ENCODE results near the gene SLAMF1.
A peak's percentile ranks its signal among the peaks of the same experiment; 100 is the strongest.

Gene SLAMF1

DNA sequence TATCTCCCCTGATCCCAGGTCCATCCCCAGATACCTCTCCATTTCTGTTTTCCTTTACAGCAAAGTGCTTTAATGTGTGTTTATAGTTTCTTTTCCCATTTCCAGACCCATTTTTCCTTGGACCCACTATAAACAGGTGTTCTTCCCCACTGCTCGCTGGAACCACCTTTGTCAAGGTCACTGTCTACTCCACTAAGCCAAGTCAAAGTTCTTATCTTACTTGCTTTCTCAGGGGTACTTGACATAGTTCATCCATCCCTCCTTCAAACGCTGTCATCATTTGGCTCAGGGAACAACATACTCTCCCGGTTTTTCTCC lies 8.3 kb downstream of the SLAMF1 start:
- no peak for DNase-seq

DNA sequence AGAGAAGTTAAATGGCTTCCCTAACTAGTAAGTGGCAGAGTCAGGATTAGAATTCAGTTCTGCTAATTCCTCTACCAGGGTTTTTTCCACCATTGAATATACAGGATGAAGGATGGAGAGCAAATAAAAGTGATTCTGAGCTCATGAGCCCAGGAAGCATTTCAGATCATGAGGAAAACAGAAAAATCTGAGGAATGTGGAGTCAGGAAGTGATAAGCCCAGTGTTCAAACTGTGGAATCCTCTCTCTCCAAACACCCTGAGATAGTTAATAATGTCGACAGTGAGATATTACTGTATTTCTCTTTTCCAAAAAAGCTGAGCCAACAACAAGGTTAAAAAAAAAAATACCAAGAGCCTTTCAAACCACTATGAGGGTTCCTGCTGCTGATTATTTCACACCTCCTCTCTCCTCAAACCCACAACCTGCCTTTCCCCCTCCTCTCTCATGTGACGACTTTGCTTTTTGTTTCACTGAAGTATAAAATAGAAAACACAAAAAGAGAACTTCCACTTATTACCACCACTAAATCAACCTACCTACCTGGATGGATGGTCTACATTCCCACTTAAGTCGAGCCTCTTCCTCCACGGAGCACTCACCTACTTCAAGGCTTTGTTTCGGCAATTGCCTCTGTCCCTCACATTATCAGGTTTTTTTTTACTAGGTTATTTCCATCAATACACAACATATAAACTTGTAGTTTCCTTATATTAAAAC lies 8.9 kb downstream of the SLAMF1 start:
- DNase-seq, result no peak

DNA sequence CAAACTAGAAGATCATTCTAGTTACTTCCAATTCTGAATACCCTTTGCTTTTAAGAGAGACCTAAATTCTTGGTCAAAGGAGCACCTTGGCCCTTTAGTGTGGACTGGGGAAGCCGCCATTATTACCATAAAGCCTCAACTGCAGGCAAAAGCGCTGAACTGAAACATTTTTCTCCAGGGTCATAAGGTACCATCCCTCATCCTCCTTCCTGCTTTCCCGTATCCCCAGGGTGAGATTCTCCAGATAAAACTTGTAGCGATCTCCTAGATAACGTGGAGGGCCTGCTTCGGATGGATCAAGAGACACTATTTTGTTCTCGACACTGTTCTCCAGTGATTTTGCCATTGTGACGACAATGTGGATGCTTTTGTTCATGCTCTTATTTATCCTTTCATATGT lies 9.8 kb downstream of the SLAMF1 start:
- no peak for DNase-seq

DNA sequence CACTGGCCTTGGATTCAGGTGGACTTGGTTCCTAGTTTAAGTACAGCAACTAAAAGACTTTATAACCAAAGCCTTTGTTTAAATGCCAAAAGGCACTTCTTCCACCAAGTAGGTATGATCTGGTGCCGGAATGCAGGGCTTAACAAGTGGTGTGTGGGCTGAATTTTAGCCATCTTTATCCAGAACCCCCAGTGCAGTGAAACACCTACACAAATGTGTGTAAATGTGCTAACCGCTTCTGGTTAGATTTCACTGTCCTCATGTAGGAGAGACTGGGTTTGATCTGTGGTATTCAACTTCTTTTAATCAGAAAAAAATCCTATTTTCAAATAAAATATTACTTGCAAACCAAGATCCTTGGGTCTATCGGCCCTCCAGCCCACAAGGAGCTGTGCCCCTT lies 10.3 kb downstream of the SLAMF1 start:
- no peak for DNase-seq

DNA sequence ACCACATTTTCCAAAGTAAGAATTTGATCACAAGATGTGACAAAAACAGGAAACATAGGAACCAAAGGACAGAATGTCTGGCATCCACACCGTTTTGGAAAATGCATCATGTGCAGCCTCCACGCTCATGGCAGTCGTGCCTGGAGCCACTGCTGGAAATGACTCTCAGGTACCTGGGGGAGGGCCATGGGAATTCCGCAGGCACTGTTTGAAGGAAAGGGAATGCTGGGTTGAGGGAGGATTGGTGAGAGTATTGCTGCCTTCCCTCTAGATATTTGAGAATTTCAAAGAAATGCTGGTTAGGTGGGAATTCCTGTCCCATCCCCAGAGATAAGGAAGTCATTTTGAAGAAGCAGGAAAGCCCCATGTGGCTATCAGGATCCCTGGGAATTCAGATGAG lies 10.8 kb downstream of the SLAMF1 start:
- no peak for DNase-seq

DNA sequence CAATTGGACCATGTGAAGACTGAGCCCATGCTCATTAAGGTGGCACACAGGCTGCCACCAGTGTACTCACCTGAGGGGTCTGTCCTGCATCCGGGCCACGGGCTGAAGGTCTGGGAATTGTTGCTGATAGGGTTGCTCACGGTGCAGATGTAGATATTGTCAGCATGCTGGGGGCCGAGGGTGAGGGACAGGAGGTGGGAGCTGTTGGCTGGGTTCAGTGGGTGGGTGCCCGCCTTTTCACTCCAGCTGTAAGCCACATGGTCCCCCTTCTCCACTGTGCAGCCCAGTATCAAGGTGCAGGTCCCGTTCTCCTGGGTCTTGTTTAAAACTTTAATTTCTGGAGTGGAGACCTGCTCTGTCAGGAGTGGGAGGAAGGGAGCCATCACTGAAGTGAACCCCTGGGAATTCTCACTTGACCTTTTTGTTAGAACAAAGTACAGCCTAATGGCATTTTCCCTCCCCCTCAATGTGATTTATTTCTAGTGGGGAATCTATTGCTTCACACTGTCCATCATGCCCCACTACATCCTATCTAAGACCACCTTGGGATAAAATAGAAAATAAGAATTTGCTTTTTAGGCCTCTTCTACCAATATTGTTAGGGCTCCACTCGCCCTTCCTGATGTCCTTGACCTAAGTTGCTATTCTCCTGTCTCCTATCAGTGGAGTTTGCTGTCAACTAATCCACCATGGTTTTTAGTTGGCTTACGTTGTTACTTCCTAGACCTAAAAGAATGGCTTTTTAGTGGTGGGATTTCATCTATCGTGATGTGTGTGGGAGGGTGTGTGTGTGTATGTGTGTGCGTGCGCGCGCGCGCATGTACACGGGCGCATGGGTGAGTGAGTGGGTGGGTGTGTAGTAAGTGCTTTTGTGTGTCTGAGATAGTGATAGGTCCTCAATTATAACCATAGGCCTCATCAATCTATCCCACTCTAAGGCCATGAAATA lies 12.0 kb downstream of the SLAMF1 start:
- DNase-seq, result no peak

DNA sequence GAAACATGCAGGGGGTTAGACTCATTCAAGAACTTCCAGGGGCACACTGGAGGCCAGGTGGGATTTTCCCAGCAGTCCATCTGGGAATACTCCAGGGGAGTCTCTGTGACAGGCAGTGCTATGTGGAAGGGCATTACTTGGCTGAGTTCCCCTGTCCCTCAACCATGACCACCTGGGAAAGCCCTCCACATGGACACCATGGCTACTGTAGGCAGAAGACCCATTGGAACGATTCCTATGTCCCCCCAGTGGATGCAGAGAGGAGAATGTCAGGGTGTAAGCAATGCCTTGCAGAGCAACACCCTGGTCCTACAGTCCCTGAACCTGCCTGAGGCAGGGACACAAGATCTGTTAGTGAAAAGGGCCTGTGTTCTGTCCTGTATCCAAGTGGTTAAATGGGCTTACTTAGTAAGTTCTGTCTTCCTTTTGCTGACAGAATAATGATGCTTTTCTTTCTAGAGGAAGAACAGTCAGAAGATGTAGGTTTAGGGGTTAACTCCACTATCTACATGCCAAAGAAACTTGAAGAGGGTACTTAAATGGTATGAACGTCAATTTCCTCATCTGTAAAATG lies 13.4 kb downstream of the SLAMF1 start:
- no peak for DNase-seq

DNA sequence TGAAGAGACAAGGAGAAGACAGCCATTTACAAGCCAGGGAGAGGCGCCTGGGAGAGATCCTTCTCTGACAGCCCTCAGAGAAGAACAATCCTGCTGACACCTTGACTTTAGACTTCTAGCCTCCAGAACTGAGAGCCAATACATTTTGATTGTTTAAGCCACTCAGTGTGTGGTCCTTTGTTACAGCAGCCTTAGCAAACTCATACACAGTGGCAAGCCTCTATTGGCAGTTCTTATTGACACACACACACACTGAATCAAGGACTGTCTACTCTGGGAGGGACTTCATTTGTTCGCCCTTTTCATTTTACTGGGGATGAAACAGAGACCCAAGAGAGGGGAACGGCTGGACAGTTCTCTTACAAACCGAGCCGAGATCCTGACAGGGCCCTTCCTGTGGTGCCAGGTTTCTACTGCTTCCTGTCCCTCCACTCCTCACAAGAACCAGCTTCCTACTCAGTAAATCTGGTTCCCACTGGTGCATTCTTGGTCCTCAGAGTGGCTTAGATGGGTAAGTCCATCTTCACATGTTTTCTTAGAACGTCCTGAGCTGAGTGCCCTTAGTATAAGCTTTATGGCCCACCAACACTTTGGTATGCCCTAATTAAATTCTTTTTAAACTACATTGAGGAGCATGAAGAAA lies 14.7 kb downstream of the SLAMF1 start:
- no peak for DNase-seq

DNA sequence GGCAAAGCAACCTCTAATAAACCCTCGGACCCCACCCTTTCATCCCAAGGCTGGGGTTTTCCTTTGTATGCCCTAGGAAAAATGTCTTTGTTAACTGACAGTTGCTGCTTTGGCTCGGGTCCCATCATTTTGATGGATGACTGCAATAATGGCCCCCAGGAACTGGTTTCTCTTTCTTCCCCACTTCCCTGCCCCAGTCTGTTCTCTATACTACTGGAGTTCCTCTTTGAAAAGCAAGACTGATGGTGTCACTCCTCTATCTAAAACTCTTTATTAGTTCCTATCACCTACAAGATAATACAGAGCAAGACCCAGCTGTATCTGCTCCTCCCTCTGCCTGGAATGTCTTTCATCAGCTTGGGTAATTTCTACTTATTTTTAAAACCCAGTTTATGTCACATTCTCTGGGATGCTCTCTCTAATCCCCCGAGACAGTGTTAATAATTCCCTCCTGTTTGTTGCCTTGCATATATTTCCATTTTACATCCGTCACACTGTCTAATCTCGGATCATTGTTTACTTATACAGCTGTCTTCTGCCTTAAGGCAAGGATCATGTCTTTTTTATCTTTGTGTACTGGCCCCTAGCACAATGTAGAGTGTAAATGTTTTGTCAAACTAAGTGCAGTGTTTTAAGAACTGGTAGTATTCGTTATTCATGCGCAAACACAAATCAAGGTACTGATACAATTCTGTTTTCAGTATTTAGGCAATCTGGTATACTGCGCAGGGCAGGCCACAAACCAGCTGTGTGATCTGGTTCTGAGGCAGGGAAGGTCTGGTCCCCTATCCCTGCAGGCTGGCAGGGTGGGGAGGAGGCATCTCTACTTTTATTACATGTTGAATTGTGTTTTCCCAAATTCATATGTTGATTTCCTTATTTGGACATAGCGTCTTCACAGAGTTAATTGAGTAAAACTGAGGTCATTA lies 16.1 kb downstream of the SLAMF1 start:
- DNase-seq, result no peak

DNA sequence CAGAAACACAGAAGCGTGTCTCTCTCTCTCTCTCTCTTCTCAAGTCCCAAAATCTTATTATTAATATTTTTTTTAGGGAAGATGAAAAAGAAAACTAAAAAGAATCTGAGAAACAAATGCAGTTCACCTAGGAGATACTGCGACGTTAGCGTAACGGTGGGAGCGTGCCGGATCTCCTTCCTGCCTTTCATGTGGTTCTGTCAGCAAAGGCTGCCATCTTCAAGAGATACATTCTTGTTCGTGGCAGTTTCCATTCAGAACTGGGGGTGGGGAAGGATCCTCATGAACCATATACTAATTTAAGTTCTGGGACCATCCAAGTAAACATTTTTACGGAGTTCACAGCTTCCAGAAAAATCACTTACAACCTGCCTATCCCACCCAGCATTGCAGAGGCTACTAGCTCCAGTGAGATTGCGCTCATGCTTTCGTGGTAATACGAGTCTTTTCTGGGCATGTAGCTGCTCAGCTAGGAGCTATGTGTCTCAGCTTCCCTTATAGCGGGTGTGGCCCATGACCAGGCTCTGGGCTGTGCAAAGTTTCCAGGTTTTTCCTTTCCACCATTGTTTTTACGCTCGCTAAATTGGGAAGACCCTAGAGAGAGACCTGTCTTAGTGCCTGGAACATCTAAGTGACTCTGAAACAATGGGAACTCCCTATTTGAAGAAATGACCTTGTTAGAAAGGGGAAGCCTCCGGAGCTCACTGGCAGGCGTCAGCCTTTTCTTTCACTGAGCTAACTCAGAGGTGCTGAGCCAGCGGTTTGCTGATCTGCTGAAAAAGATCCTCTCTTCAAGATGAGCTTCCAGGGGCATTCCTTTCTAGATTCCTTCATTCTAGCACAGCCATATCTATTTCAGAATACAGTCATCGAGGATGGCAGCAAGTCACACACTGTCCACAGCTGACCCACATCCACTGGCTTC lies 17.3 kb downstream of the SLAMF1 start:
- DNase-seq, result peak; percentile 42

DNA sequence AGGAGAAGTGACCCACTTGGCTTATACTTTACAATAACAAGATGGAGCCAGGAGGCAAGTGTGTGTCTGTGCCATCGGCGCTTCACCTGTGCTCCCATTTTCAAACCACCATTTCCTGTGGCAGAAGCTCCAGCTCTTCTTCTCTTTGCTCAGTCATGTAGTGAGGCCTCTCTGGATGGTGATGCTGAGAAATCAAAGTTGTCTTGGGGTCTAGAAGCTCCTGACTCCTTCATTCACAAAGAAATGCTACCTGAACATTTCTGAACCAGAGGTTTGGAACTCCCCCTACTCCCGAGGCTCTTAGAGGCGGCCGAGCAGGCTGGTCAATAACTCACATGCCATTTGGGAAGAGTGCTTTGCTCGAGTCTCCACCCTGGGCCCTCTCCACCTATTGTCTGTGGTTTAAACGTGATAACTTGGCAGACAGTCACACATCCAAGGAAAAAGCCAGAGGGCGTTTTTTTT lies 18.0 kb downstream of the SLAMF1 start:
- DNase-seq, result no peak

DNA sequence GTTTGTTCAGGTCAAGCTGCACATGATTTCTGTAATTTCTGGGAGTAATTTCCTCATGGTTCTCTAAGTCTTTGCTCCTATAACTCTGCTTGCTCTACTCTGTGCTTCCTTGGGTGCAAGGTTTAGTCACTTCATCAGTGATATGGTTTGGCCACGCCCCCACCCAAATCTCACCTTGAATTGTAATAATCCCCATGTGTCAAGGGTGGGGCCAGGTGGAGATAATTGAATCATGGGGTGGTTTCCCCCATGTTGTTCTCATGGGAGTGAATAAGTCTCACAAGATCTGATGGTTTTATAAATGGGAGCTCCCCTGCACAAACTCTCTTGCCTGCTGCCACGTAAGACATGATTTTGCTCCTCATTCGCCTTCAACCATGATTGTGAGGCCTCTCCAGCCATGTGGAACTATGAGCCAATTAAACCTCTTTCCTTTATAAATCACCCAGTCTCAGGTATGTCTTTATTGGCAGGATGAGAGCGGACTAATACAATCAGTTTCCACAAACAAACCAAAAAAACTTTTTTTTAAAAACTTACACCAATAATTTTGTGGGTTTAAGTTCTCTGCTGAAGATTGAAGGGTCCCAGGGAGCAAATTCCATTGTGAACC lies 19.1 kb downstream of the SLAMF1 start:
- peak; percentile 65 for DNase-seq

DNA sequence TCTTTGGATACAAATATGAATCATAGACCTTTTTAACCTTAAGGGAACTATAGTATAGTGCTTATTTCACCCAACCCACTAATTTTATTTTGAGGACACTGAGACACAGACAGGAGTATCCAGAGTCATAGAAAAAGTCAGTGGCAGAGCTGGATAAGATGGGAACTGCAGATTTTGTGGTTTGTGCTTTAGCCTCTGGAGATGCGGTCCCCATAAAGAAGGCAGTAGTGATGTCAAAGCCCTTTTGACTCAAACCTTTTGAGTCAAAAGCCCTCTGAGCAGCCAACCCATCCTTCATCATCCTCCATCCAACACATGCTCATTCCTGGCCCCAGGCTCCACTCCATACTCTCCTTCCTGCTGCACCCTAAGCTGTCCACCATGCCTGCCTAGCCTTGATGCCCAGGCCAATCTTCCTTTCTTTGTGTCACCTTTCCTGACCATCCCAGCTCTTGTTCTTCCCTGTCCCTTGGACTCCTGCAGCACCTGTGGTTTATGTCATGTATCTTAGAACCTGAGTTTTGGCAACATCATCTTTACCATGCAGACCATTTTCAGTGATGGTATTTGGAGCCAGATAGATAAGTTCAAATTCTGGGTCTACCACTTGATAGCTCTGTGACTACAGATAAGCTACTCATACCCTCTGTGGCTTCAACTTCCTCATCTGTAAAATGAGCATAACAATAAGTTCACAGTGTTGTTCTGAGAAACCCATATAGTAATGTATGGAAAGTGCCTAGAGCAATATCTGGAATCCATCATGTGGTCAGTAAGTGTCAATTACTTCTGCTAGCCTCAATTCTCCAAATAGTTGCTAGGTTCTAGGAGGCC lies 20.1 kb downstream of the SLAMF1 start:
- no peak for DNase-seq

DNA sequence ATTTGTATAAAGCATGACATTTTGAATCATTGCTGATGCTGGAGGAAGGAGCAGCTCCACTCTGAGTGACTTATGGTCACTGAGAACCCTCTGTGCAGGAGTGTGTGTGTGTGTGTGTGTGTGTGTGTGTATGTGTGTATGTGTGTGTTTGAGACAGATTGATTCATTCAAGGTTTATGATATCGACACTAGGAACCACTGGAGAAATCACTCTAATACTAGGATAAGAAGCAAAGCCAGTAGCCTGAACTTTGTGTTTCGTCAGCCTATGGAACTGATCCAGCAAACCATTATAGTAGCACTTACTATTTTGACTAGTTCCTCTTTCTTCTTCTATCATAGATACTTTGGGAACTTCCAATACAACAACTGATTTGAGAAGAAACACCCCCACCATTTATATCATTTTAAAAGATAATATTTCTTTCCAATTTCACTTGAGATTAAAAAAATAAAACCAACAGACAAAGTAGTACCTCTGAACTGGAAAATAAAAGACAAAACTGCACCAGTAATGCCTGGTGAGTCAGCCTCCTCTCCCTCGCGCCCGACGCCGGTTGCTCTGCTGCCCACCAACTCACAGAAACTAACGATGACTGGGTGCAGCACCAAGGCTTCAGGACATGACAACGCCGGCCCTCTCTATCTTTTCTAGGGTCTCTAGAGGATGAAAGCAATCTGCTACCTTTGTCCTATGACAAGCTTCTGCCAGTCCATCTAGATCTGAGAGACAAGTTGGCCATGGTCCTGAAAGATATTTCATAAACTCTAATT lies 20.9 kb downstream of the SLAMF1 start:
- DNase-seq, result peak; percentile 45

DNA sequence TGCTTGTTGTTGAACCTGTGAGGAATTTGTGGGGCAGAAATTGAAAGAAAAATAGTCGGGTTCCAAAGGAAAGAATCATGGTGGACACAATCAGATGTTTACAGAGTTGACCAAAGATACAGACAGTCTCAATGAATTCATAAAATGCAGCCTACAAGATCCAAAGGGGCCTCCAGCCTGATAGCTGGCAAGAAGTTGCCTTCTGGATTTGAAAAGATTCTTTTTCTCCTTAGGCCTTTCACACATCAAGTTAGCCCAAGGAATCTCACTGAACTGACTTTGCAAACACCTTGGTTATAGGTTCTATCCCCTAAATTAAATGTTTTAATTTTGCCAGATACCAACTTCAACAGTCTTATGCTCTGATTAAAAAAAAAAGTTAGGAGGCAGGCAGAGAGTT lies 21.5 kb downstream of the SLAMF1 start:
- DNase-seq, result no peak

DNA sequence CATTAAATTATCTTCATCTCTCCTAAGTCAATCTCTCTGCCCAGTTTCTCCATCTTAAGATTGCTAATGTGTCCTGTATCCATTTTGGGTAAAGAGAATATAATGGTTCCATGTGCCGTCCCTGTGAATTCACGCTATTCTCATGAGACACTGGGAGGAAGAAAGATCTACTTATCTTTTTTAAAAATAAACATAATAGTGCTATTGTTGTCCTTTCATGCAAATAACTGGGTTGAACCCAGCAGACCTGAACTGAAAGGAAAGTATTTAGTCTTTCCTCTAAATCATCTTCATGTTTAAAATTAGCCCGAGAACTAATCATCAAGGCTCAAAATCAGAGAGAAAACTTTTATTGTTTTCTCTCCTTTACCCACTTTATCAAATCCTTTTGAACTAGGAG lies 22.4 kb downstream of the SLAMF1 start:
- no peak for DNase-seq

DNA sequence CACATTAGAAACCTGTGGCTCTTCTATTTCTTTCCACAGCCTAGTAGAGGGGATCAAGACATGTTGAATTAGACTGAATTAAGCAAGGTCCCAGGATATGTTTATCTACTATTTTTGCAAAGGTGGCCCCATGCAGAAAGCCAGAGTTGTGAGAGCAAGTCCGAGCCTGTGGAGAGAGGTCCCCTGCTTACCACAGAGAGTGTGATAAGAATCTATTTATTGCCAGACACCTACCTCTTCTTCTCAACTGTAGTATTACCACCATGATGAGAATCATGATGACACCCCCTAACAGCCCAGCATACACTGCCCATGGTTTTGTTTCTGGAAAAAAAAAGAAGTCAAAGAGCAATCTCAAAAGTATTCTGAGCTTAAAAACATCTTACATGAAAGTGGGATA lies 23.0 kb downstream of the SLAMF1 start:
- no peak for DNase-seq

DNA sequence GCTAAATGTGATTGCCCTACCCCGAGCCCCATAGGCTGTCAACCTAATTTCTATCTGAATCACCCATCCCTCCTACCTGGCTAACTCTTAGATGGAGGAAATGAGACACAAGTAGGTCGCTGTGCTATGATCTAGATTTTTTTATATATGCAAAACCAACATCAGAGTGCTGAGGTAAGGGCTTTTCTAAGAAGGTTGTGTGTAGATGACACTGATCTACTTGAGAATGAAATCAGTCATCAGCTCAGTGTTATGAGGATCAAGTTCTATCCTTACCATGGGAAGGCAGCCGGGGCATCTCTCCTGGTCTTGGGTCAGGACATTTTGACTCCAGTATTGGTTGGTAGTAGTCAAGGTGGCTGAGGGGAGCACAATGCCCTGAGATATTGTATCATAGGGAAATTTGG lies 23.6 kb downstream of the SLAMF1 start:
- DNase-seq, result no peak

All from activated T-cell treated with anti-CD3 and anti-CD28 coated beads for 4 hours (primary cell).